WTC11 (cell line): ENCODE measurements around the gene CAMTA1. TPM values are rescaled to one million over a fixed set of nuclear protein-coding genes. Genes with fewer than 3 reads are reported as not detected.

ENCODE experiments used
- ATAC-seq: fragments of 200-7000 bp; cut with Tn5 transposase; 2 replicates; pipeline ENCODE4 v1.10.0; 2021; ENCODE audit warnings: mild to moderate bottlenecking, moderate library complexity
- CTCF ChIA-PET: fragments of 300-600 bp; sonication (Branson Sonifier 250); formaldehyde crosslinking; loops from one replicate; lab custom pipeline; 2021; ENCODE audit warnings: antibody characterized with exemption; lab: Charles Lee
- POLR2A ChIA-PET: fragments of 350-600 bp; sonication (Branson Sonifier 250); formaldehyde crosslinking; loops from one replicate; lab custom pipeline; 2021; ENCODE audit warnings: antibody characterized with exemption; lab: Charles Lee
- DNase-seq: peaks from one replicate; pipeline ENCODE4 v3.0.0; 2021; ENCODE audit warnings: low spot score
- H3K27ac Mint-ChIP-seq: 2 replicates; pipeline ENCODE4 v1.8.0; 2021; ENCODE audit warnings: mixed read lengths
- H3K27me3 Mint-ChIP-seq: 2 replicates; pipeline ENCODE4 v1.8.0; 2021; ENCODE audit warnings: low read depth, mild to moderate bottlenecking, moderate library complexity, mixed read lengths
- H3K36me3 Mint-ChIP-seq: 2 replicates; pipeline ENCODE4 v1.8.0; 2021; ENCODE audit warnings: mixed read lengths
- H3K4me1 Mint-ChIP-seq: 2 replicates; pipeline ENCODE4 v1.8.0; 2022; ENCODE audit warnings: mixed read lengths
- H3K4me3 Mint-ChIP-seq: 2 replicates; pipeline ENCODE4 v1.8.0; 2021; ENCODE audit warnings: mild to moderate bottlenecking, moderate library complexity, mixed read lengths
- H3K9me3 Mint-ChIP-seq: 2 replicates; pipeline ENCODE4 v1.8.0; 2021; ENCODE audit warnings: mixed read lengths
- CREB1 ChIP-seq: sonication (generic); formaldehyde crosslinking; IDR thresholded peaks from 2 replicates; pipeline ENCODE4 v1.8.0; 2023; ENCODE audit warnings: mild to moderate bottlenecking, missing genetic modification reagents
- ELF4 ChIP-seq: sonication (generic); formaldehyde crosslinking; IDR thresholded peaks from 2 replicates; pipeline ENCODE4 v1.8.1; 2022; ENCODE audit warnings: low read depth, mild to moderate bottlenecking, moderate library complexity, missing genetic modification reagents
- ESRRA ChIP-seq: sonication (generic); formaldehyde crosslinking; IDR thresholded peaks from 2 replicates; pipeline ENCODE4 v1.8.1; 2022; ENCODE audit warnings: mild to moderate bottlenecking, missing genetic modification reagents, borderline replicate concordance
- ETV6 ChIP-seq: sonication (generic); formaldehyde crosslinking; IDR thresholded peaks from 2 replicates; pipeline ENCODE4 v1.8.1; 2022; ENCODE audit warnings: mild to moderate bottlenecking, missing genetic modification reagents
- GTF2I ChIP-seq: fragments of 250-450 bp; sonication (Bioruptor Pico); conservative IDR thresholded peaks from 2 replicates; pipeline ENCODE4 v1.4.0; 2021; ENCODE audit warnings: mild to moderate bottlenecking
- HMGA2 ChIP-seq: fragments of 250-450 bp; sonication (Bioruptor Pico); IDR thresholded peaks from 2 replicates; pipeline ENCODE4 v1.4.0; 2021; ENCODE audit warnings: mild to moderate bottlenecking, moderate library complexity
- MXD4 ChIP-seq: fragments of 250-450 bp; sonication (Bioruptor Pico); IDR thresholded peaks from 2 replicates; pipeline ENCODE4 v1.8.0; 2021; ENCODE audit warnings: mild to moderate bottlenecking, moderate library complexity, borderline replicate concordance
- MYBL2 ChIP-seq: sonication (generic); formaldehyde crosslinking; IDR thresholded peaks from 2 replicates; pipeline ENCODE4 v1.8.1; 2023; ENCODE audit warnings: mild to moderate bottlenecking, moderate library complexity, missing genetic modification reagents
- NFATC4 ChIP-seq: fragments of 250-450 bp; sonication (Bioruptor Pico); IDR thresholded peaks from 2 replicates; pipeline ENCODE4 v1.9.0; 2021; ENCODE audit warnings: mild to moderate bottlenecking
- TEAD1 ChIP-seq: sonication (generic); formaldehyde crosslinking; IDR thresholded peaks from 2 replicates; pipeline ENCODE4 v1.8.0; 2022; ENCODE audit warnings: mild to moderate bottlenecking, missing genetic modification reagents
- TEAD4 ChIP-seq: sonication (generic); formaldehyde crosslinking; IDR thresholded peaks from 2 replicates; pipeline ENCODE4 v1.8.0; 2022; ENCODE audit warnings: mild to moderate bottlenecking, missing genetic modification reagents
- ZNF219 ChIP-seq: sonication (generic); formaldehyde crosslinking; IDR thresholded peaks from 2 replicates; pipeline ENCODE4 v1.8.0; 2023; ENCODE audit warnings: missing genetic modification reagents, mild to moderate bottlenecking, borderline replicate concordance
- ZNF317 ChIP-seq: sonication (generic); formaldehyde crosslinking; IDR thresholded peaks from 2 replicates; pipeline ENCODE4 v1.8.1; 2023; ENCODE audit warnings: low read depth, mild to moderate bottlenecking, moderate library complexity, missing genetic modification reagents, borderline replicate concordance
- ZNF423 ChIP-seq: fragments of 250-450 bp; sonication (Bioruptor Pico); IDR thresholded peaks from 2 replicates; pipeline ENCODE4 v2.1.2; 2022; ENCODE audit warnings: mild to moderate bottlenecking, moderate library complexity
- total RNA-seq: library from RNA; stranded (reverse); gene quantifications from 3 replicates; pipeline ENCODE4 v1.2.3, GENCODE V29; 2021
- TF ChIP-seq, protein P1 (sequence below): sonication (generic); formaldehyde crosslinking; IDR thresholded peaks from 2 replicates; pipeline ENCODE4 v1.8.1; 2023; ENCODE audit warnings: mild to moderate bottlenecking, missing genetic modification reagents
- TF ChIP-seq, protein P2 (sequence below): fragments of 250-450 bp; sonication (Bioruptor Pico); IDR thresholded peaks from 2 replicates; pipeline ENCODE4 v1.9.0; 2021; ENCODE audit warnings: mild to moderate bottlenecking, borderline replicate concordance
- TF ChIP-seq, protein P3 (sequence below): sonication (generic); formaldehyde crosslinking; IDR thresholded peaks from 2 replicates; pipeline ENCODE4 v1.8.1; 2022; ENCODE audit warnings: missing genetic modification reagents, borderline replicate concordance
- TF ChIP-seq, protein P4 (sequence below): sonication (generic); formaldehyde crosslinking; conservative IDR thresholded peaks from 2 replicates; pipeline ENCODE4 v1.8.1; 2023; ENCODE audit warnings: mild to moderate bottlenecking, low read depth, missing genetic modification reagents, moderate library complexity
- TF ChIP-seq, protein P5 (sequence below): fragments of 250-450 bp; sonication (Bioruptor Pico); IDR thresholded peaks from 2 replicates; pipeline ENCODE4 v1.9.0; 2021; ENCODE audit warnings: moderate library complexity, mild to moderate bottlenecking, inconsistent platforms, borderline replicate concordance
- TF ChIP-seq, protein P6 (sequence below): sonication (generic); formaldehyde crosslinking; IDR thresholded peaks from 2 replicates; pipeline ENCODE4 v1.8.0; 2022; ENCODE audit warnings: mild to moderate bottlenecking, missing genetic modification reagents
- TF ChIP-seq, protein P7 (sequence below): sonication (generic); formaldehyde crosslinking; IDR thresholded peaks from 2 replicates; pipeline ENCODE4 v1.8.0; 2022; ENCODE audit warnings: mild to moderate bottlenecking, missing genetic modification reagents
- TF ChIP-seq, protein P8 (sequence below): sonication (generic); formaldehyde crosslinking; IDR thresholded peaks from 2 replicates; pipeline ENCODE4 v1.8.1; 2022; ENCODE audit warnings: mild to moderate bottlenecking, missing genetic modification reagents, moderate library complexity, borderline replicate concordance
- TF ChIP-seq, protein P9 (sequence below): sonication (generic); formaldehyde crosslinking; IDR thresholded peaks from 2 replicates; pipeline ENCODE4 v1.8.1; 2022; ENCODE audit warnings: mild to moderate bottlenecking, moderate library complexity, missing genetic modification reagents

CAMTA1 gene
- total RNA-seq, 1 experiment from 2014 or later = 86.4 TPM

DNA sequence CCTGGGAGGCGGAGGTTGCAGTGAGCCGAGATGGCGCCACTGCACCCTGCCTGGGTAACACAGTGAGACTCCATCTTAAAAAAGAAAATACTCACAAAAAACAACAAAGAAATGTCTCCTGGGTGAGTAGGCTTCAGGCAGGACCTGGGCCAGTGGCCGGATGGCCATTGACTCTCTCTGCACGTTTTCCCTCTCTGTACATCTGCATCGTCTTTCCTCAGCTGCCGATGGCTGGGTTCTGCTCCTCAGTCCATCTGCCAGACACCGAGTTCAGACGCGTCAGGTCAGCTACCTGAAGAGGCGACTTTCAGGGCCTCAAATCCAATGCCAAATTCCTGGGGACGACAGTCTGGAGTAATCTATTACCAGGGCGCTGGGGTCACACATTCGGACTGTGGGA lies 199.3 kb downstream of the CAMTA1 start:
- CTCF ChIA-PET = interaction anchor here (1.4 kb wide), 1 partner anchor 21 kb away, joined by 3 read pairs; no protein-coding TSS in a partner anchor
- DNase-seq = no peak

DNA sequence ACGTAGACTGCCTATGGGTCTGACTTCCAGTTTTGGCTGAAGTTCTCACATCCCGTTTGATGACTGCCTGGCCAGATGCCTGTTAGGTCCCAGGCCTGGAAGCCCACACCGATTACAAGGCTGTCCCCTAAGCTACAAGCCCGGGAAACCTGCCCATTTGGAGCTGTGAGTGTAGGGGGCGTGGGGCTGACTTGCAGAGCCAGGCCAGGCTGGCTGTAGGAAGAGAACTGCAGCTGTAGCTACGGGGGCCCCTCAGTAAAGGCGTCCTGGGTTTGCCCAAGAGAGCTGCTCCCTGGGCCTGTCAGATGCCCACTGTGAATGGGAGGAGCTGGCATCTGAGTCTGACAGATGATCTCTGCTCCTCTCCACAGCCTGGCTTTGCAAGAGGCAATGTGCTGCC lies 199.7 kb downstream of the CAMTA1 start:
- H3K27ac Mint-ChIP-seq = no peak overlapping the region
- H3K36me3 Mint-ChIP-seq = no peaks in the 10 kb centered on the region
- ATAC-seq (no peak; the same call in 1 of the 2 replicates), DNase-seq (no peak)
- CTCF ChIA-PET = interaction anchor here (0.7 to 1.4 kb wide), 2 partner anchors 22 to 136 kb away, joined by 3 read pairs; no protein-coding TSS in a partner anchor
- H3K4me3 Mint-ChIP-seq = no peak overlapping the region
- POLR2A ChIA-PET = no interaction called here
- peaks cover 7% of the 10 kb centered on the region for H3K9me3 Mint-ChIP-seq
- H3K4me1 Mint-ChIP-seq = peaks cover 24% of the 10 kb centered on the region
- no peaks in the 10 kb centered on the region for H3K27me3 Mint-ChIP-seq
- no peak for TF ChIP-seq NFATC4 (CRISPR knock-in tag)
- no peak for TF ChIP-seq MXD4 (CRISPR knock-in tag)
- TF ChIP-seq, protein P1, sequence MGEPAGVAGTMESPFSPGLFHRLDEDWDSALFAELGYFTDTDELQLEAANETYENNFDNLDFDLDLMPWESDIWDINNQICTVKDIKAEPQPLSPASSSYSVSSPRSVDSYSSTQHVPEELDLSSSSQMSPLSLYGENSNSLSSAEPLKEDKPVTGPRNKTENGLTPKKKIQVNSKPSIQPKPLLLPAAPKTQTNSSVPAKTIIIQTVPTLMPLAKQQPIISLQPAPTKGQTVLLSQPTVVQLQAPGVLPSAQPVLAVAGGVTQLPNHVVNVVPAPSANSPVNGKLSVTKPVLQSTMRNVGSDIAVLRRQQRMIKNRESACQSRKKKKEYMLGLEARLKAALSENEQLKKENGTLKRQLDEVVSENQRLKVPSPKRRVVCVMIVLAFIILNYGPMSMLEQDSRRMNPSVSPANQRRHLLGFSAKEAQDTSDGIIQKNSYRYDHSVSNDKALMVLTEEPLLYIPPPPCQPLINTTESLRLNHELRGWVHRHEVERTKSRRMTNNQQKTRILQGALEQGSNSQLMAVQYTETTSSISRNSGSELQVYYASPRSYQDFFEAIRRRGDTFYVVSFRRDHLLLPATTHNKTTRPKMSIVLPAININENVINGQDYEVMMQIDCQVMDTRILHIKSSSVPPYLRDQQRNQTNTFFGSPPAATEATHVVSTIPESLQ (CRISPR knock-in tag) = no peak
- TF ChIP-seq, protein P2, sequence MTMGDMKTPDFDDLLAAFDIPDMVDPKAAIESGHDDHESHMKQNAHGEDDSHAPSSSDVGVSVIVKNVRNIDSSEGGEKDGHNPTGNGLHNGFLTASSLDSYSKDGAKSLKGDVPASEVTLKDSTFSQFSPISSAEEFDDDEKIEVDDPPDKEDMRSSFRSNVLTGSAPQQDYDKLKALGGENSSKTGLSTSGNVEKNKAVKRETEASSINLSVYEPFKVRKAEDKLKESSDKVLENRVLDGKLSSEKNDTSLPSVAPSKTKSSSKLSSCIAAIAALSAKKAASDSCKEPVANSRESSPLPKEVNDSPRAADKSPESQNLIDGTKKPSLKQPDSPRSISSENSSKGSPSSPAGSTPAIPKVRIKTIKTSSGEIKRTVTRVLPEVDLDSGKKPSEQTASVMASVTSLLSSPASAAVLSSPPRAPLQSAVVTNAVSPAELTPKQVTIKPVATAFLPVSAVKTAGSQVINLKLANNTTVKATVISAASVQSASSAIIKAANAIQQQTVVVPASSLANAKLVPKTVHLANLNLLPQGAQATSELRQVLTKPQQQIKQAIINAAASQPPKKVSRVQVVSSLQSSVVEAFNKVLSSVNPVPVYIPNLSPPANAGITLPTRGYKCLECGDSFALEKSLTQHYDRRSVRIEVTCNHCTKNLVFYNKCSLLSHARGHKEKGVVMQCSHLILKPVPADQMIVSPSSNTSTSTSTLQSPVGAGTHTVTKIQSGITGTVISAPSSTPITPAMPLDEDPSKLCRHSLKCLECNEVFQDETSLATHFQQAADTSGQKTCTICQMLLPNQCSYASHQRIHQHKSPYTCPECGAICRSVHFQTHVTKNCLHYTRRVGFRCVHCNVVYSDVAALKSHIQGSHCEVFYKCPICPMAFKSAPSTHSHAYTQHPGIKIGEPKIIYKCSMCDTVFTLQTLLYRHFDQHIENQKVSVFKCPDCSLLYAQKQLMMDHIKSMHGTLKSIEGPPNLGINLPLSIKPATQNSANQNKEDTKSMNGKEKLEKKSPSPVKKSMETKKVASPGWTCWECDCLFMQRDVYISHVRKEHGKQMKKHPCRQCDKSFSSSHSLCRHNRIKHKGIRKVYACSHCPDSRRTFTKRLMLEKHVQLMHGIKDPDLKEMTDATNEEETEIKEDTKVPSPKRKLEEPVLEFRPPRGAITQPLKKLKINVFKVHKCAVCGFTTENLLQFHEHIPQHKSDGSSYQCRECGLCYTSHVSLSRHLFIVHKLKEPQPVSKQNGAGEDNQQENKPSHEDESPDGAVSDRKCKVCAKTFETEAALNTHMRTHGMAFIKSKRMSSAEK (CRISPR knock-in tag) = no peak

More for the DNA sequence above, 199.3 kb downstream of the CAMTA1 start:
- no peak for TF ChIP-seq MYBL2 (CRISPR knock-in tag)
- no peak for TF ChIP-seq ELF4 (CRISPR knock-in tag)
- no peak for TF ChIP-seq ZNF219 (CRISPR knock-in tag)
- TF ChIP-seq, protein P3, sequence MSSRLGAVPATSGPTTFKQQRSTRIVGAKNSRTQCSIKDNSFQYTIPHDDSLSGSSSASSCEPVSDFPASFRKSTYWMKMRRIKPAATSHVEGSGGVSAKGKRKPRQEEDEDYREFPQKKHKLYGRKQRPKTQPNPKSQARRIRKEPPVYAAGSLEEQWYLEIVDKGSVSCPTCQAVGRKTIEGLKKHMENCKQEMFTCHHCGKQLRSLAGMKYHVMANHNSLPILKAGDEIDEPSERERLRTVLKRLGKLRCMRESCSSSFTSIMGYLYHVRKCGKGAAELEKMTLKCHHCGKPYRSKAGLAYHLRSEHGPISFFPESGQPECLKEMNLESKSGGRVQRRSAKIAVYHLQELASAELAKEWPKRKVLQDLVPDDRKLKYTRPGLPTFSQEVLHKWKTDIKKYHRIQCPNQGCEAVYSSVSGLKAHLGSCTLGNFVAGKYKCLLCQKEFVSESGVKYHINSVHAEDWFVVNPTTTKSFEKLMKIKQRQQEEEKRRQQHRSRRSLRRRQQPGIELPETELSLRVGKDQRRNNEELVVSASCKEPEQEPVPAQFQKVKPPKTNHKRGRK = no peak
- no peak for TF ChIP-seq GTF2I (CRISPR knock-in tag)
- TF ChIP-seq, protein P4, sequence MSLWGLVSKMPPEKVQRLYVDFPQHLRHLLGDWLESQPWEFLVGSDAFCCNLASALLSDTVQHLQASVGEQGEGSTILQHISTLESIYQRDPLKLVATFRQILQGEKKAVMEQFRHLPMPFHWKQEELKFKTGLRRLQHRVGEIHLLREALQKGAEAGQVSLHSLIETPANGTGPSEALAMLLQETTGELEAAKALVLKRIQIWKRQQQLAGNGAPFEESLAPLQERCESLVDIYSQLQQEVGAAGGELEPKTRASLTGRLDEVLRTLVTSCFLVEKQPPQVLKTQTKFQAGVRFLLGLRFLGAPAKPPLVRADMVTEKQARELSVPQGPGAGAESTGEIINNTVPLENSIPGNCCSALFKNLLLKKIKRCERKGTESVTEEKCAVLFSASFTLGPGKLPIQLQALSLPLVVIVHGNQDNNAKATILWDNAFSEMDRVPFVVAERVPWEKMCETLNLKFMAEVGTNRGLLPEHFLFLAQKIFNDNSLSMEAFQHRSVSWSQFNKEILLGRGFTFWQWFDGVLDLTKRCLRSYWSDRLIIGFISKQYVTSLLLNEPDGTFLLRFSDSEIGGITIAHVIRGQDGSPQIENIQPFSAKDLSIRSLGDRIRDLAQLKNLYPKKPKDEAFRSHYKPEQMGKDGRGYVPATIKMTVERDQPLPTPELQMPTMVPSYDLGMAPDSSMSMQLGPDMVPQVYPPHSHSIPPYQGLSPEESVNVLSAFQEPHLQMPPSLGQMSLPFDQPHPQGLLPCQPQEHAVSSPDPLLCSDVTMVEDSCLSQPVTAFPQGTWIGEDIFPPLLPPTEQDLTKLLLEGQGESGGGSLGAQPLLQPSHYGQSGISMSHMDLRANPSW = no peak
- no peak for TF ChIP-seq ZNF423
- no peak for TF ChIP-seq ETV6
- TF ChIP-seq, protein P5, sequence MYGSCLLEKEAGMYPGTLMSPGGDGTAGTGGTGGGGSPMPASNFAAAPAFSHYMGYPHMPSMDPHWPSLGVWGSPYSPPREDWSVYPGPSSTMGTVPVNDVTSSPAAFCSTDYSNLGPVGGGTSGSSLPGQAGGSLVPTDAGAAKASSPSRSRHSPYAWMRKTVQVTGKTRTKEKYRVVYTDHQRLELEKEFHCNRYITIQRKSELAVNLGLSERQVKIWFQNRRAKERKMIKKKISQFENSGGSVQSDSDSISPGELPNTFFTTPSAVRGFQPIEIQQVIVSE (CRISPR knock-in tag) = no peak
- TF ChIP-seq ESRRA = no peak
- TF ChIP-seq NFATC4 (CRISPR knock-in tag) = no peak
- TF ChIP-seq, protein P6, sequence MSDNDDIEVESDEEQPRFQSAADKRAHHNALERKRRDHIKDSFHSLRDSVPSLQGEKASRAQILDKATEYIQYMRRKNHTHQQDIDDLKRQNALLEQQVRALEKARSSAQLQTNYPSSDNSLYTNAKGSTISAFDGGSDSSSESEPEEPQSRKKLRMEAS = no peak
- TF ChIP-seq ZNF317 = no peak
- TF ChIP-seq, protein P7, sequence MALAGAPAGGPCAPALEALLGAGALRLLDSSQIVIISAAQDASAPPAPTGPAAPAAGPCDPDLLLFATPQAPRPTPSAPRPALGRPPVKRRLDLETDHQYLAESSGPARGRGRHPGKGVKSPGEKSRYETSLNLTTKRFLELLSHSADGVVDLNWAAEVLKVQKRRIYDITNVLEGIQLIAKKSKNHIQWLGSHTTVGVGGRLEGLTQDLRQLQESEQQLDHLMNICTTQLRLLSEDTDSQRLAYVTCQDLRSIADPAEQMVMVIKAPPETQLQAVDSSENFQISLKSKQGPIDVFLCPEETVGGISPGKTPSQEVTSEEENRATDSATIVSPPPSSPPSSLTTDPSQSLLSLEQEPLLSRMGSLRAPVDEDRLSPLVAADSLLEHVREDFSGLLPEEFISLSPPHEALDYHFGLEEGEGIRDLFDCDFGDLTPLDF (CRISPR knock-in tag) = no peak
- TF ChIP-seq HMGA2 = no peak
- TF ChIP-seq, protein P8, sequence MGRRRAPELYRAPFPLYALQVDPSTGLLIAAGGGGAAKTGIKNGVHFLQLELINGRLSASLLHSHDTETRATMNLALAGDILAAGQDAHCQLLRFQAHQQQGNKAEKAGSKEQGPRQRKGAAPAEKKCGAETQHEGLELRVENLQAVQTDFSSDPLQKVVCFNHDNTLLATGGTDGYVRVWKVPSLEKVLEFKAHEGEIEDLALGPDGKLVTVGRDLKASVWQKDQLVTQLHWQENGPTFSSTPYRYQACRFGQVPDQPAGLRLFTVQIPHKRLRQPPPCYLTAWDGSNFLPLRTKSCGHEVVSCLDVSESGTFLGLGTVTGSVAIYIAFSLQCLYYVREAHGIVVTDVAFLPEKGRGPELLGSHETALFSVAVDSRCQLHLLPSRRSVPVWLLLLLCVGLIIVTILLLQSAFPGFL (CRISPR knock-in tag) = no peak
- no peak for TF ChIP-seq TEAD1 (CRISPR knock-in tag)
- no peak for TF ChIP-seq TEAD4 (CRISPR knock-in tag)
- TF ChIP-seq CREB1 (CRISPR knock-in tag) = no peak
- TF ChIP-seq, protein P9, sequence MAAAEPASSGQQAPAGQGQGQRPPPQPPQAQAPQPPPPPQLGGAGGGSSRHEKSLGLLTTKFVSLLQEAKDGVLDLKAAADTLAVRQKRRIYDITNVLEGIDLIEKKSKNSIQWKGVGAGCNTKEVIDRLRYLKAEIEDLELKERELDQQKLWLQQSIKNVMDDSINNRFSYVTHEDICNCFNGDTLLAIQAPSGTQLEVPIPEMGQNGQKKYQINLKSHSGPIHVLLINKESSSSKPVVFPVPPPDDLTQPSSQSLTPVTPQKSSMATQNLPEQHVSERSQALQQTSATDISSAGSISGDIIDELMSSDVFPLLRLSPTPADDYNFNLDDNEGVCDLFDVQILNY = no peak
- H3K4me1 Mint-ChIP-seq = peaks cover 24% of the 10 kb centered on the region
- H3K9me3 Mint-ChIP-seq = peaks cover 7% of the 10 kb centered on the region
- H3K27ac Mint-ChIP-seq = no peak overlapping the region; the same call in 1 of the 2 replicates
- H3K27me3 Mint-ChIP-seq = no peaks in the 10 kb centered on the region
- POLR2A ChIA-PET = no interaction called here
- no peaks in the 10 kb centered on the region for H3K36me3 Mint-ChIP-seq
- no peak overlapping the region for H3K4me3 Mint-ChIP-seq
- ATAC-seq = no peak
